HG03103 (cell line): ENCODE measurements around the gene CALML6.
"Not testable (repeated sequence)": the region's sequence is repeated elsewhere in the genome, so short reads cannot be mapped to it uniquely, and the experiment has no call there.

ENCODE experiments used
- ATAC-seq: cut with Tn5 transposase; IDR thresholded peaks from one replicate; pipeline ENCODE4 v1.9.1; 2021; ENCODE audit warnings: low read depth; ENCODE audit not compliant: unreplicated experiment

Gene CALML6

GRCh38 chr1:1922956-1923833 lies 8.1 kb downstream of the CALML6 start:
- no peak for ATAC-seq

- no peak for ATAC-seq
These were observed 9.3 kb downstream of the CALML6 start for GRCh38 chr1:1924386-1924785.

GRCh38 chr1:1924849-1925248 lies 9.8 kb downstream of the CALML6 start:
- no peak for ATAC-seq

GRCh38 chr1:1925437-1926345 lies 10.6 kb downstream of the CALML6 start:
- ATAC-seq, result no peak

GRCh38 chr1:1926346-1926811 lies 11.3 kb downstream of the CALML6 start:
- no peak for ATAC-seq

- ATAC-seq, result no peak
These were observed 12.0 kb downstream of the CALML6 start for GRCh38 chr1:1926886-1927660.

GRCh38 chr1:1927751-1928150 lies 12.7 kb downstream of the CALML6 start:
- no peak for ATAC-seq

- no peak for ATAC-seq
These were observed 13.4 kb downstream of the CALML6 start for GRCh38 chr1:1928231-1929101.

- ATAC-seq, result no peak
These were observed 14.1 kb downstream of the CALML6 start for GRCh38 chr1:1929102-1929638.

- ATAC-seq, result no peak
These were observed 14.8 kb downstream of the CALML6 start for GRCh38 chr1:1929639-1930545.

- ATAC-seq, result not testable (repeated sequence)
These were observed 19.8 kb downstream of the CALML6 start for GRCh38 chr1:1934848-1935247.

GRCh38 chr1:1937061-1937460 lies 22.0 kb downstream of the CALML6 start:
- no peak for ATAC-seq

- no peak for ATAC-seq
These were observed 22.7 kb downstream of the CALML6 start for GRCh38 chr1:1937549-1938275.

GRCh38 chr1:1938276-1938573 lies 23.2 kb downstream of the CALML6 start:
- no peak for ATAC-seq

- no peak for ATAC-seq
These were observed 23.7 kb downstream of the CALML6 start for GRCh38 chr1:1938613-1939295.

GRCh38 chr1:1939296-1940122 lies 24.4 kb downstream of the CALML6 start:
- no peak for ATAC-seq

- no peak for ATAC-seq
These were observed 25.0 kb downstream of the CALML6 start for GRCh38 chr1:1940123-1940425.
